Skin of body (tissue), 2 donors: ENCODE measurements around the gene CCNB1. TPM values are rescaled to one million over a fixed set of nuclear protein-coding genes. Genes with fewer than 3 reads are reported as not detected.

ENCODE experiments used
- small RNA-seq: library from RNA; depleted of rRNA; stranded (forward); fragments of <200 nt; gene quantifications from one replicate; pipeline ENCODE3, GENCODE V24; 2014; ENCODE audit warnings: low replicate concordance
- total RNA-seq: library from RNA; depleted of rRNA; stranded (reverse); fragments of >200 nt; gene quantifications from one replicate; pipeline ENCODE4 v1.2.3, GENCODE V29; 2014

CCNB1 gene
- total RNA-seq, 1 donor from 2014 or later, result 31.3 TPM

Small RNA genes within 50 kb of the gene (small RNA-seq; reads per million reads assigned to genes)
- gene SNORA50D, result not detected

Other genes starting within 250 kb of the CCNB1 start
- gene SLC30A5, start 73.1 kb upstream of the CCNB1 start, total RNA-seq, result 52.0 TPM
- gene CENPH, start 22.4 kb downstream of the CCNB1 start, total RNA-seq, result 8.7 TPM
- gene CDK7, start 67.7 kb downstream of the CCNB1 start, total RNA-seq, result 49.8 TPM
- gene CCDC125, start 165.7 kb downstream of the CCNB1 start, total RNA-seq, result 7.0 TPM
- 28.1 TPM for gene AK6, start 202.4 kb downstream of the CCNB1 start, total RNA-seq
- gene TAF9, start 202.4 kb downstream of the CCNB1 start, total RNA-seq, result 41.9 TPM
- 21.3 TPM for gene RAD17, start 202.7 kb downstream of the CCNB1 start, total RNA-seq
- 5.5 TPM for gene MARVELD2, start 248.0 kb downstream of the CCNB1 start, total RNA-seq